ENCODE data around the gene BRD1.
"Not testable (repeated sequence)": the region's sequence is repeated elsewhere in the genome, so short reads cannot be mapped to it uniquely, and the experiment has no call there.

The BRD1 gene

DNA sequence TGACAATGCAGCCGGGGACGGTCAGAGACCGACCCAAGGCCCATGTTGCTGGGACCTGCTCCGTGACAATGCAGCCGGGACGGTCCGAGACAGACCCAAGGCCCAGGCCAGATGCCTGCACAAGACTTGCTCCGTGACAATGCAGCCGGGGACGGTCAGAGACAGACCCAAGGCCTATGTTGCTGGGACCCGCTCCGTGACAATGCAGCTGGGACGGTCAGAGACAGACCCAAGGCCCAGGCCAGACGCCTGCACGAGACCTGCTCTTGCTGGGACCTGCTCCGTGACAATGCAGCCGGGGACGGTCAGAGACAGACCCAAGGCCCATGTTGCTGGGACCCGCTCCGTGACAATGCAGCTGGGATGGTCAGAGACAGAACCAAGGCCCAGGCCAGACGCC, 45.8 kb downstream of the BRD1 start:
- not testable (repeated sequence) for DNase-seq

DNA sequence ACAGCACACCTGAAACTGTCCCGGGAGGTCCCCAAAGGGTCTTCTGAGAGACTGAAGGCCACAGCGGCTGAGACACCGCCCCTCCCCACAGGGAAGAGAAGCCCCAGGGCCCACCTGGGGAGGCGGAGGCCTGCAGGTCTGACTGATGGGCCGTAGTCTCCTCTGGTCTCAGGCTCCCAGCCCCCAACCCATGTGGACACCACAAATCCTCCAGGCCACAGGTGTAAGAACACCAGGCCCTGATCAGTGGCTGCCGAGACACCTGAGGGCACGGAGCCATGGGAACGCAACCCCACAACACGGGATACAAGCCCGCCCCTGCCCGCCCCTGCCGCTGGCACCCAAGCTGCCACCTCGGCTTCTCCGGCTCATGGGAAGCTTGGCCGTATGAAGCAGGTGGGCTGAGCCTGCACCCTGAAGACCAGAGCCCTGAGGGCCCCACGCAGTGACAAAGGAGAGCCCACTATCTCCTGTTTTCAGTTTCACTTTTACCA, 46.3 kb downstream of the BRD1 start:
- no peak for DNase-seq

DNA sequence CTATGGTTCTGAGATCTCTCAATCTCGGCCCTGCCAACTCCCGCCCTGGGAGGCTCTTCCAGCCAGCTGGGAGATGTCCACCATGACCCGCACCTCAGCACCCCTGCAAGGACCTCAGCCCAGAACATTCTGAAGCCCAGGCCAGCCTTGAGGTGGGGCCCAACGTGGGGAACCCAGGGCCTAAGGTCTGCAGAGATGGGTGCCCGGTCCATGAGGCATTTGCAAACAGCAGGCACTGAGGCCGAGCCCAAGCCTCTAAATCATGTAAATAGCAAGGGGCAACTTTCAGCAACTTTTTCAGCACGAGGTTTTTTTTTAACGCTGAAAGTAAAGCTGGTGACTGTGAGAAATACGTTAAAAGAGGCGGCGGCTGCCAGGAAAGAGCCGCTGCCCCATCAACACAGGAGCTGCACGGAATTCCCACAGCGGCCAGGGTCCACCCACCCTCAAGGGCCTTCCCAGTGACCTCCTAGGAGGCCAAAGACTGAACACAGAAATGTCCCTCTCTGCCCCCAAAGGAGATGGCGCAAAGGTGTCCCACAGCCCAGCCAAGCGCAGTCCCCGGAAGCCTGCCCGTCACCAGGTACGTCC, 46.9 kb downstream of the BRD1 start:
- no peak for DNase-seq

DNA sequence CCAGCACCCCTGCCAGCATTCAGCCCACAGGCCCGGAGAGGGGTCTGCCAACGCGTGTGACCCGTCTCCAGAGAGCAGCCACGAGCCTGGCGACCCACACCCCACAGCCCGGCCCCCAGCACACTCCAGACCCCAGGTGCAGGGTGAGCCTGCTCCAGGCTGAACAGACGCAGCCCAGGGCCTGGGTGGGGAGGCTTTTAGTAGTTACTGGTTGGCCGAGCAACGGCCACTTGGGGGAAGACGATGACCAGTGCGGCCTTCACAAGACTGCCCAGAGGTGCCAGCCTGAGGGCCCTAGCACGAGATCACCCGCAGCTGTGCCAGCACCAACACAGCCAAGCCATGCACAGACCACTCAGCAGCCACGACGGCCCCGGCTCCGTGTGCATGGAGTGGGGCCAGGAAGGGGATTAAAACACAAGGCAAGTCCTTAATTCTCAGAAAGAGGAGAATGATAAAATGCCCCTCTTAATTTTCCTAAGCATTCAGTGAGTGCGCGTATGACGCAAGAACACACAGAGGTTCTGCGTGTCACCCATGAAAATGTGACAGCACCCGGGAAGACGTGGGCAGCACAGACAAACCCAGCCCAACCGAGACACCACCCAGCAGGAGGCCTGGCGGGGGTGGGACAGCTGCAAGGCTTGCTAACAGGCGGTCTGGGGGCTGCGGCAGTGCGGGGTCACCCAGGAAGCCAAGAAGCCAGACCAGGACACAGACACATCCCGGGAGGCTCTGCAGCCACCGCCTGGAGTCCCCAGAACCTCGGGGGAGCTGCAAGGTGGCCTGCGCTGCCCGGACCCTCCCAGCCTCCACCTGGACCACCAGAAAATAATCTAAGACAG, 47.6 kb downstream of the BRD1 start:
- DNase-seq: no peak

DNA sequence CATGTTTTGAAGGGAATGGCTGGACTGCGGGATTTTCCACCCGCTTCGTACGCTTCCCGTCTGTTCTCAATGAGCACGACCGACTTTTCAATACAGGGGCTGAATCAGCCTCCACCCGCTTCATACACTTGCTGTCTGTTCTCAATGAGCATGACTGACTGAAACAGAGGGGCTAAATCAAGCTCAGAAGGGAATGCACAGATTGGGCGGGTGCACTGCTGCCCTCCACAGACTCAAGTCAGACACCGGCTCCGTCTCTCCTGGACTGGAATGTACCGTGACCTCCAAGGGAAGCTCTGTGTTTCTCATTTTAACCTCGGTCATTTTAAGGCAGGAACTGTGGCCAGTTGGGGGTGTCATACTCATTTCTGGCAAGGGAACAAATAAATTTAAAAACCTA, 48.5 kb downstream of the BRD1 start:
- DNase-seq: no peak

DNA sequence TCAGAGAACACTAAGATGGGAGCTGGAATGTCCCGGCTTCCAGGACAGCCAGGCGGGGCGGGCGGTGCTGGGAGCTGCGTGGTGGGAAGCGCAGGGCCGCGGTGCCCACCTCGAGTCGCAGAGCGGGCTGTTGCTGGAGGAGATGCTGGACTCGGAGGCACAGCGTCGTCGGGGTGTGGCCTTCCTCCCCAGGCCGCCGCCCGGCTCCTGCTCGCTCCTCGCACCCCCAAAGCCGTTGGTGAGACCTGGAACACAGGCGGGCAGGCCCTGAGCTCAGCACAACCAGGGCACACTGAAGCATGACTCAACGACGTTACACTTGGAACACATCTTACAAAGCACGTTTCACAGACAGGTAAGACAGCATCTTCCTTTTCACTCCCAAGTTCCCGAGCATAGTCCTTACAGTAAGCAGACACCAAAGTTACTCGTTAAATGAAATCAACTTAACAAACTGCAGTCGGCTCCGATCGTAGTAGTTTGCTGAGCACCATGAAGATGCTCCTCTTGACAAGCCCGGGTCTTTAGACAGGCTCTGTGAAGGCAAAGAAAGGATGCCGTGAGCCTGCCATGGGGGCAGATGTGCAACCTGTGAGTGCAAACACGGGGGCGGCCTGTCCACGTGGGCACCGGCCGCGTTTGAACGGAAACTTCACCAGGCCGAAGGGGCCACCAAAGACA, 50.0 kb downstream of the BRD1 start:
- no peak for DNase-seq

DNA sequence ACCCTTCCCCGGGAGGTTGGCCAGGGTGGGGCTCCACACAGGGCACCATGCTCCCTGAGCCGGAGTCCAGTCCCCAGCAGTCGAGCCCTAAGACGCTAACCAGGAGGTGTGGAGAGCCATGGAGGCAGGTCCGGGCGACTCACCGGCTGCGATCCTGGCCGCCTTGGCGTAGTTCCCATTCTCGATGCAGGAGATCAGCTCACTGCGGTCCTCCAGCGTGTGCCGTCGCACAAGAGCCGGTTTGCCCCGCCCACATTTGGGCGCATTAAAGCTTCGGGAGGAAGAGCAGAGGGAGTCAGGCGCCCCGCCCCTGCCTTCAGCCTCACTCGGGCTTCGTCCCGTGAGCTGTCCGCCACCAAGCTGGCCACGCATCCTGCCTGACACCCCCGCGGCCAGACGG, 50.8 kb downstream of the BRD1 start:
- no peak for DNase-seq

DNA sequence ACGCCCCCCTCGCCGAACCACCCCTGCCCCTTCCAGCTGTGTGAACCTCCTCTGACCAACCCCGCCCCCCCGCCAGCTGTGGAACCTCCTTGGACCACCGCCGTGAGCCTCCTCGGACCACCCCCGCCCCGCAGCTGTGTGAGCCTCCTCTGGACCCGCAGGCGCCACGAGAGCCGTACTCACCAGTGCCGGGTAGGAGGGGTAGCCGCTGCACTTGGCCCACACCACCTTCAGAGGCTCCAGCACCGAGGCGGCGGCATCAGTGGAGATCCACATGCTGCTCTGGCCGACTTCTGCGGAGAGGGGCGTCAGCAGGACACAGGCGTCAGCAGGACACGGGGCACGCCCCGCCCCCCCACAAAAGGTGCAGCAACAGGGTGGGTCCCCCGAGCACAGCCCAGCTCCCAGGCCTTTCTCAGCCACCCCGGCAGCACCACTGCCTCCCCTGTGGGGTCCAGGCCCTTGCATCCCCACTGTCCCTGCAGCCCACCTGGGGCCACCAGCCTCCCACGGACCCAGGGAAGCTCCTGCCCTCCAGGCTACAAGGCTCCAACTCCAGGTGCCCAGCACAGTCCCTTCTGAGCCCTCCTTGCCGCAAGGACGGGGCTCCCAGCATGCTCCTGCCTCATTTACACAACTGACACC, 51.7 kb downstream of the BRD1 start:
- no peak for DNase-seq

DNA sequence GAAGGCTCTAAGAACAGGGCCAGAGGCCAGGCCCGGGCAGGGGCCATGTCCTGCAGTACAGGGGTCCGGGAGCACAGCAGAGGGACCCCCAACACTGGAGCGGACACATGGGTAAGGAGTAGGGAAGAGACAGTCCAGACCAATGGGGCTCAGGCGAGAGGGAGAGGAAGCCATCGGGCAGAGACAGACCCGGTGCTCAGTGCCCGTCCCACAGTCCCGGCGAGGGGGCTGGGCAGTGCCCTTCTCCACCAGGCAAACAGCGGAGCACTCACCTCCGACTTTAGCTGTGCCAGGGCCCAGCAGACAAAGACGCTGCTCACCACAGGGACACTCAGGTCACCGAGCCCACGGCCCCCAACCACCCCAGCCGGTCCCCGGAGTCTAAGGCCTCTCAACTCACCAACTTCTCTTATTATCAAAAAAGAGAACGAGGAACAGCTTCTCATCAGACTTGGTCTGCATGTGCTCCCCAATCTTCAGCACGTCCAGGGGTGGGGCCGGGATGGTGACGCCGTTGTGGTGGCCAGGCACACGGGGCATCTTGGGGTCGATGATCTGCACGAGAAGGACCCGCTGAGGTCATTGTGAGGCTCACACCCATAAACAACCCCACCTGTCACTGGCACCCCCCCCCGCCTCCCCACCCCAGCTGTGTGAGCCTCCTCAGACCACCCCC, 52.3 kb downstream of the BRD1 start:
- no peak for DNase-seq

DNA sequence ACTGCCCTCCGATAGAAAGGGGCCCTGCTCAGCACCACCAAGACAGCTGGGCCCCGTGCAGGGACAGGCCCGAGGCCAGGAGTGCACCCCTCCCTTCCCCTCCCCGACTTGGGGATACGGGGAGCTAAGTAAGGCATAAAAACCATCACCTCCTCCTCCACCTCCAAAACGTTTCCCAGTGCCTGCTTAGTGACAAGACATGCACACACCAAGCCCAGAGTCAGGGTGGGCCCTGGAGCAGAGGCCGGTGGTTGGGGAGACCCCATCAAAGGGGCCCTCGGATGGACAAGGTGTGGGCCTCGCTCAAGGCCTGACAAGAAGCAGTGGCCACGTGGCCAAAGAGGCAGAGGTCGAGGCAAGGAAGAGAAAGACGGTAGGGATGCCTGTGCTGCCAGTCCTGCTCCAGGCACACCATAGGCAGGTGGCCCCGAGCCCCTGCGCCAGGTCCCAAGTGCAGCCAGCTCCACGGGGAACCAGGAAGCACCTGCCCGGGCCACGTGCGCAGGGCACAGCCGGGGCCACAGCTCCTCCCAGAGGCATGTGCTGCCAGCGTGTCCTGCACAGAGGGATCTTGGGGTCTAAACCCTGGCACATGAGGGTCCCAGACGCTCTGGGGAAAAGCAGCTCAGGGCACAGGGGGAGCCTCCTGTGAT, 53.0 kb downstream of the BRD1 start:
- DNase-seq: no peak

DNA sequence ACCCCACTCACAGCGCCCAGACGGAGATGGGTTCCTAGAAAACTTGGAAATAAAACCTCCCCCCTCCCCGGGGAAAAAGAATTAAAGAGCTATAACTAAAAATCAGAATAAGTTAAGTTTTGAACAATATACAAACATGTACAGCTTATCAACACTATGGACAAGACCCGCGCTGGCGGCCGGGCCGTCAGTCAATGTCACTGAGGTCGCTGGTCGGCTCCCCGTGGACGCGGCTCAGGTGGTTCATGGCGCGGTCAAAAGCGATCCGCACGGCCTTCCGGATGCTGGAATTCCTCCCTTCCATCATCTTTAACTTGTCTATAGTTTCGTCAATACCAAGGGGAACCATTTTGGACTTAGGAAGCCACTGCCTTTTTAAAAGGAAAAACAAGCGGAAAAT, 53.6 kb downstream of the BRD1 start:
- DNase-seq: no peak

DNA sequence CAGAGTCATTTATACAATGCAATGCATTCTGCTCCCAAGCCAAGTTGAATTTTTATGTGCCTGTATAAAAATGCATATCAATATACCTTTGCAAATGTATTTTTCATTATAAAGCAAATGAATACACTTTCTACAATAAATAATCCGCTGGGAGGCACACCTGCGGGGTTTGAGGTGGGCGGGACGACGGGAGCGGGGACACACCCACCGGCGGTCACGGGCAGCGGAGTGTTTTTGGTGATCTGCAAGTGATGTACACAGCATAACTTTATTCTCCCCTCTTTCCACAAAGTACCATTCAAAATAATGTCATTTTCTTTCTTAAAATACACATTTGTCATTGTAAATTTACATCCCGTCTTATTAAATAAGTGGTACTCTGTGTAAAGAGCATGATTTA, 54.1 kb downstream of the BRD1 start:
- DNase-seq: no peak

DNA sequence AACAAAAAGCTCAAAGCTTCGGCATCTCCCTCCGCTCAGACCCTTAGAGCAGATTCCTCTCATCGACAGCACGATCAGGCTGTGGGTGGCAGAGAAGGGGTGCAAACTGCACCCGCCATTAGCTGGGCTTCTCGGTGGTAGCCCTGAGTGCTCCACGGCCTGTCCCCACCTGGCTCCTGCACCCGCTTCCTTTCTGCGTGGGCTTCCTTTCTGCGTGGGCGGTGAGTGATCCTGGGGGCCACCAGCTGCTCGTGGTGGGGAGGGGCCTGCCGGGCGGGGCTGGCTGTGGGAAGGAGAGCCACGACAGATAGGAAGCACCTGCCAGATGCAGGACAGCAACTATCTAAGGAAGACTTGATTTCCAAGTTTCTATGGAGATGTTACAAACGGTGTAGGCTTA, 55.0 kb downstream of the BRD1 start:
- no peak for DNase-seq

DNA sequence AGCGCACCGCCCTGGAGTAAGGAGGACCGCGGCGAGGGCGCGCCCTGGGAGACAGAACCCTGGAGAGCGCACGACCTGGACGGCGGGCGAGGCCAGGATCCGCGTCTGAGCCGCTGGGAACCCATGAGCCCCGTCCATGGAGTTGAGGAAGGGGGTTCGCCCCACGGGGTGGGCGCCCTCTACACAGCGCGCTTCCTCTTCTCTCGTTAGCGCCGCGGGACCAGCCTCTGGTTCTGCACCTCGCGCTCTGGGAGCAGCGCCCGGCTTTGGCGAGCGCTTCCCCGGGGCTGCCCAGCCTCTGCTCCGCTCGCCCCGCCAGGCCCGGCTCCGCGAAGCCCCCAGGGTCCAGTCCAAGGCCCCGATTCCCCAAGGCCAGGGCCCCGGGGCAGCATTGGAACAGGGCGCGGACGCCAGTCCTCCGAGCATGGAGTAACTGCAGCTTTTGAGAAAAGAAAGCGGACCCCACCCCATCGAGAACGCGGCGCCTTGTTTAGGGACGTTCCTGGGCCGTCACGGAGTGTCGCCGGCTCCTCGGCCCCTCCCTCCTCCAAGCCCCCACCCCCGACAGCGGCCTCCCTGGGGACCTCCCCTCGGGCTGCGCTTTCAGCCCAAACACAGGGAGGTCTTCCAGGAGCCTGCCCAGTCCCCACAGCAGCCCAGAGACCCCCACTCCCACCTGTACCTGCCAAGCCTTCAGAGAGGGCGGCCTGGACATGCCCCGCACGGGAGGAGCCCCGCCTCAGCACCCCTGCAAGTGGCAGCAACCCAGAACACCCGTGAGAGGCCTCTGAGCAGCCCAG, 56.2 kb downstream of the BRD1 start:
- DNase-seq: no peak

DNA sequence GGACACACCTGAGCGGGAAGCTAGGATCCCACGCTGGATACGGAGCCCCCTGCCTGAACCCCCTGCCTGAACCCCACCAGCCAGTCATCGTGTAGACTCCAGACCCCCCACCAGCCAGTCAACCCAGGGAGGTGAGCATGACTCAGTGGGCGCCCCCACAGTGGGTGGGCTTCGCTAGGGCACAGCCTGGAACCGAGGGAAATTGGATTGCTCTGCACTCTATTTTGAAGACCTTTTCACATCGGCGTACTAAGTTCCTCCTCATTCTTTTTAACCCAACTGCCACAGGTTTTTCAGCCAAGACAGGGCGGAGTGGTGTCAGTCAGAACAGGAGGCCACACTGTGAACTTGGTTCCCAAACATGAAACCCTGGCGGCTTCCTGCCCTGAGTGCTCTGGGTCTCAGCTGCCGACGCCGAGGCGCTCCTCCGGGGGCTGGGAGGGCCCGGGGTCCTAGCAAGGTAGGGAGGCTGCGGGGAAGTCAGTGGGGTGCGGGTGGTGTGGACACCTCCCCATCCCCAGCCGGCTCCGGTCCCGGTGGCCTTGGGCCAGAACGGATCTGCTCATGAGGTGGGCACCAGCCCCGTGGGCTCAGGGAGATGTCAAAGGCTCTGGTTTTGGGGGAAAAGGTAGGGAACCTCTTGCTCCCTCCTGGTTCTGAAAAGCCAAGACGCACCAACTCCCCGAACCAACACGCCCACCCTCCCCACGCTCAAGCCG, 57.0 kb downstream of the BRD1 start:
- DNase-seq: no peak

DNA sequence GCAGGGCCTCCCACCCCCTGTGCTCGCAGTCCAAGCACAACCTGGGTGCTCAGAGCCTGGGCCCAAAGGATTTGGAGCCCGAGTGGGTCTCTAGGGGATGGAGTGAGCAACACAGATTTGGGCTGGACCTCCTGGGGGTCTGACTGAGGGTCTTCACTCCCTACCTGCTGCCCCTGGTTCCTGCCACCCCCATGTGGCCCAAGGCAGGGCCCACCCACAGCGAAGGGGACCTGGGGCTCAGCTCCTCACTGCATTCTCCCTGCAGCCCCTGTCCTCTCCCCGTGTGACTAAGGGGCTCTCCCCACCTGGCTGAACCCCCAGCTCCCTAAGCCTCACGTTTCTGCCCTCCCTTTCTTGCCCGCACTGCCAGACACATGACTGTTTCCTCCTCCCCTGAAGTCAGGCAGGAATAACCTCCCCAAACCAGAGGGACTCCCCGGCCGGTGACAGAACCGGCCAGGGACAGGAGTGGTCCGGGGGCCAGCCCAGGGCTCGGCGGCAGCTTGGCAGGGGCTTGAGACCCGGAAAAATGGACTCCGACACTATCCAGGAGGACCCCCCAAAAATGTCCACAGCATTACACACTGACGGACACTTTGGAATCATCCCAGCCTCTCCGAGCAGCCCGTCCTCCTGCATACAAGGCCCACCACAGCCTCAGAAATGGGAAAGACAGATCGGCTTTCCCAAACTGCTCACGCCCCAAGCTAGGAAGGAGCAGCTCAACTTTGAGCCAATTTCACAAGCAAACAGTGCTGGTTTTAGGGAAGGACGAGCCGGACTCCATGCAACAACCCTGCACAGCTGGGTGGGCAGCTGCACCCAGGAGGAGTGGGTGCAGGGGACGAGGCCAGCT, 57.8 kb downstream of the BRD1 start:
- no peak for DNase-seq

DNA sequence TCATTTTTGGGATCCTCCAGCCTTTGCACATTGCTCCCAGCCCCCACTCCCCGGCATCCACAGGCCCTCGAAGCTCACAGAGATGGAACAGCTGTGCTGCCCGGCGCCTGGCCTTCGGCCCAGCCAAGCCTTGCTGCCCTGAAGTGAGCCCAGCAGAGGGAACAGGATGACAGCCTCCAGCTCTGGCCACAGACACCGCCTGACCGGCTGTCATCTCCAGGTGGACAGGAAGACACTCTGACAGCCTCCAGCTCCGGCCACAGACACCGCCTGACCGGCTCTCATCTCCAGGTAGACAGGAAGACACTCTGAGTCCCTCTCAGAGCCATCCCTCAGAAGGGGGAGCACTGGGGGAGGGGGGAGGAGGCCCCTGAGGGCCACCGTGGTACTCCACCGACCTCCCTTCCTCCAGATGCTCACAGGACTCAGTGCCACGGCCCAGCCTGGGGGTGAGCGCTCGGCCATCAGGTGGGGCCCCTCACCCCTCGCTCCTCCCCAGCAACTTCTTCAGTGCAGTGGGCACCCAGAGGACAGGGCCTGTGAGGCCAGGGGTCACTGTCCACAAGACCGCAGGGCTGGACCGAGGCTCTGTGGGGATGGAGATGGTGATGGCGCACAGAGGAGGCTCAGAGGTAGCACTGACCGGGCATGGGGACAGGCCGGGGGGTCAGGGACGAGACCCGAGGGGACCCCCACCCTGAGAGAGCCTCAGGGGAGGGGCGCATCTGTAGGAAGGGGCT, 58.6 kb downstream of the BRD1 start:
- no peak for DNase-seq

DNA sequence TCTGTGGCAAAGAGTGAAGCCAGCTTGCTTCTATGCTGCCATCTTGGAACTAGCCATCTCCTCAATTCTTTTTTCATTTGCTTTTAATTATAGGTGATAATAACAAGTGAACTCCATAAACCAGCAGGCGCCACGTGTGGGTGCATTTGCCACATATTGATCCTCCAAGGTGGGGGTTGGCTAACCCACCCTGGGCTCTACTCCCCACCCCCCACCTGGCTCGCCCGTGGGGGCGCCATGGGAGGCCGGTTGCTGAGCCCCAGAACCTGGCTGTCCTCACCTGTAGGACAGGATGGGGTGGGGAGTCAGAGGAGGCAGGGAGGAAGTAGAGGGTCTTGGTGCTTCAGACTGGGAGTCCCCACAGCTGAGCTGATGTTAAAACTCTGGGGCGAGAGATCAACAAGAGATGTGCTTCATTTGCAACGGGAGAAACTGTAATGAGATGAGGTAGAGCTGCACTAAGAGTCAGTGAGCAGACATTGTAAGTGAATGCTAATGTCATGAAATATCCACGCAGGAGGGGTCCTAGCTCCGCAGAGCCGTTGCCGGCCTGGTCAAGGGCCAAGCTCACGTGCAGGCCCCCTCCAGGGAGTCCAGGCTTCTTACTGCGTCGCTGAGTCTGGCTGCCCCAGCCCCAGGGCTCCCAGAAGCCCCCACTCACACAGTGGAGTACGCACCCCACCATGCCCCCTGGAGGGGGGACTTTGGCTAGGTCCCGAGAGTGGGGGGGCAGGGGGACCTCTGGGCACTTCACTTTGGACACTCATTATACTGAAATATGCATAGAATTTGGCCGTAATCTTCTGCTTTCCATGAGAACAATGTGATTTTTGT, 59.4 kb downstream of the BRD1 start:
- DNase-seq: no peak
